ENCODE results near the gene PLCD1.

PLCD1 gene

GRCh38 chr3:37961622-37962431, 67.6 kb downstream of the PLCD1 start:
- H3K36me3 ChIP-seq (ENCODE audit: control insufficient read depth, insufficient read depth, low read length) = peaks cover 28% of the 10 kb centered on the region
- peak overlapping the region; percentile 43 for H3K27ac ChIP-seq (ENCODE audit: low read depth, low read length, severe bottlenecking)
- H3K4me1 ChIP-seq (ENCODE audit: control insufficient read depth, insufficient read depth, low read length, poor library complexity, severe bottlenecking) = peaks cover 19% of the 10 kb centered on the region
- WGBS, 2 experiments (ENCODE audit: insufficient coverage in 2 of 2) = 65 to 92% methylated on average over 2 to 3 of the region's 6 CpGs
- H3K4me3 ChIP-seq (ENCODE audit: extremely low read depth, insufficient read depth, low read length, poor library complexity, severe bottlenecking) = no peak overlapping the region
- H3K9me3 ChIP-seq (ENCODE audit: control insufficient read depth, low read length) = no peaks in the 10 kb centered on the region

GRCh38 chr3:37957539-37957936, 71.9 kb downstream of the PLCD1 start:
- H3K36me3 ChIP-seq (ENCODE audit: control insufficient read depth, insufficient read depth, low read length) = peaks cover 43% of the 10 kb centered on the region
- H3K27ac ChIP-seq (ENCODE audit: low read depth, low read length, severe bottlenecking) = no peak overlapping the region
- H3K4me1 ChIP-seq (ENCODE audit: control insufficient read depth, insufficient read depth, low read length, poor library complexity, severe bottlenecking) = peaks cover 17% of the 10 kb centered on the region
- 92 to 97% methylated on average over 4 to 7 of the region's 7 CpGs for WGBS, 2 experiments (ENCODE audit: insufficient coverage in 2 of 2)
- no peak overlapping the region for H3K4me3 ChIP-seq (ENCODE audit: extremely low read depth, insufficient read depth, low read length, poor library complexity, severe bottlenecking)
- peaks cover 1% of the 10 kb centered on the region for H3K9me3 ChIP-seq (ENCODE audit: control insufficient read depth, low read length)

Measured in mesodermal cell (in vitro differentiated cells).